ENCODE data around the gene WEE2. TPM values are rescaled to one million over a fixed set of nuclear protein-coding genes. Genes with fewer than 3 reads are reported as not detected.

The WEE2 gene
- total RNA-seq, 2 donors from 2014 or later = not detected

GRCh38 chr7:141715018-141715417 lies 6.9 kb downstream of the WEE2 start:
- no peak overlapping the region for H3K27ac Mint-ChIP-seq
- H3K9me3 ChIP-seq (ENCODE audit: control insufficient read depth, low read length) = no peaks in the 10 kb centered on the region
- H3K27ac ChIP-seq (ENCODE audit: low read depth, low read length) = no peak overlapping the region
- peaks cover 4% of the 10 kb centered on the region for H3K4me1 ChIP-seq (ENCODE audit: control insufficient read depth, insufficient read depth, low read length)
- no peak overlapping the region for H3K4me3 ChIP-seq (ENCODE audit: low read length)
- no peak overlapping the region for H3K9ac ChIP-seq (ENCODE audit: extremely low read depth, low read length, poor library complexity, severe bottlenecking)
- peaks cover 8% of the 10 kb centered on the region for H3K4me1 Mint-ChIP-seq
- H3K9me3 Mint-ChIP-seq = no peaks in the 10 kb centered on the region
- H3K27me3 ChIP-seq (ENCODE audit: control insufficient read depth, insufficient read depth, low read length, poor library complexity, severe bottlenecking) = no peaks in the 10 kb centered on the region
- WGBS, 2 experiments (ENCODE audit: insufficient coverage in 1 of 2, insufficient read length in 1 of 2) = 61 to 100% methylated on average over 1 to 3 of the region's 4 CpGs
- H3K36me3 ChIP-seq (ENCODE audit: control insufficient read depth, insufficient read depth, low read length) = no peaks in the 10 kb centered on the region
- DNase-seq = no peak
- TF ChIP-seq CTCF (conservative IDR thresholded peaks at IDR 0.05) = no peak
- H3K4me3 Mint-ChIP-seq = no peak overlapping the region
- no peaks in the 10 kb centered on the region for H3K27me3 Mint-ChIP-seq (ENCODE audit: insufficient read depth)
- H3K36me3 Mint-ChIP-seq (ENCODE audit: low read depth) = no peaks in the 10 kb centered on the region

GRCh38 chr7:141715794-141716689 lies 7.9 kb downstream of the WEE2 start:
- Histone ChIP-seq H3K4me3 (ENCODE audit: low read length) (no peak overlapping the region), H3K9me3 (ENCODE audit: control insufficient read depth, low read length) (no peaks in the 10 kb centered on the region), H3K4me1 (ENCODE audit: control insufficient read depth, insufficient read depth, low read length) (peaks cover 4% of the 10 kb centered on the region), H3K36me3 (ENCODE audit: control insufficient read depth, insufficient read depth, low read length) (no peaks in the 10 kb centered on the region), H3K27me3 (ENCODE audit: control insufficient read depth, insufficient read depth, low read length, poor library complexity, severe bottlenecking) (no peaks in the 10 kb centered on the region), H3K9ac (ENCODE audit: extremely low read depth, low read length, poor library complexity, severe bottlenecking) (no peak overlapping the region), H3K27ac (ENCODE audit: low read depth, low read length) (no peak overlapping the region)
- 73 to 83% methylated on average over 1 to 5 of the region's 6 CpGs for WGBS, 2 experiments (ENCODE audit: insufficient coverage in 1 of 2, insufficient read length in 1 of 2)
- H3K9me3 Mint-ChIP-seq = no peaks in the 10 kb centered on the region
- no peak overlapping the region for H3K27ac Mint-ChIP-seq
- no peaks in the 10 kb centered on the region for H3K27me3 Mint-ChIP-seq (ENCODE audit: insufficient read depth)
- no peak for TF ChIP-seq CTCF (conservative IDR thresholded peaks at IDR 0.05)
- no peak for DNase-seq
- H3K4me3 Mint-ChIP-seq = no peak overlapping the region
- H3K36me3 Mint-ChIP-seq (ENCODE audit: low read depth) = no peaks in the 10 kb centered on the region
- peaks cover 6% of the 10 kb centered on the region for H3K4me1 Mint-ChIP-seq

GRCh38 chr7:141717450-141717849 lies 9.3 kb downstream of the WEE2 start:
- WGBS, 2 experiments (ENCODE audit: insufficient coverage in 1 of 2, insufficient read length in 1 of 2) = 86 to 100% methylated on average over 1 of the region's 1 CpG
- TF ChIP-seq CTCF (conservative IDR thresholded peaks at IDR 0.05) = no peak
- H3K27me3 Mint-ChIP-seq (ENCODE audit: insufficient read depth) = no peaks in the 10 kb centered on the region

More at GRCh38 chr7:141717450-141717849, 9.3 kb downstream of the WEE2 start:
- DNase-seq = no peak
- Histone ChIP-seq H3K4me3 (ENCODE audit: low read length) (no peak overlapping the region), H3K9me3 (ENCODE audit: control insufficient read depth, low read length) (no peaks in the 10 kb centered on the region), H3K9ac (ENCODE audit: extremely low read depth, low read length, poor library complexity, severe bottlenecking) (no peak overlapping the region), H3K36me3 (ENCODE audit: control insufficient read depth, insufficient read depth, low read length) (no peaks in the 10 kb centered on the region), H3K27me3 (ENCODE audit: control insufficient read depth, insufficient read depth, low read length, poor library complexity, severe bottlenecking) (no peaks in the 10 kb centered on the region), H3K27ac (ENCODE audit: low read depth, low read length) (no peak overlapping the region), H3K4me1 (ENCODE audit: control insufficient read depth, insufficient read depth, low read length) (peaks cover 4% of the 10 kb centered on the region)
- H3K27ac Mint-ChIP-seq = no peak overlapping the region
- no peak overlapping the region for H3K4me3 Mint-ChIP-seq
- no peaks in the 10 kb centered on the region for H3K36me3 Mint-ChIP-seq (ENCODE audit: low read depth)
- H3K4me1 Mint-ChIP-seq = peaks cover 5% of the 10 kb centered on the region
- no peaks in the 10 kb centered on the region for H3K9me3 Mint-ChIP-seq

Measured in endodermal cell (in vitro differentiated cells).